ENCODE measurements around the gene STYXL1. TPM values are rescaled to one million over a fixed set of nuclear protein-coding genes. Genes with fewer than 3 reads are reported as not detected.

Gene STYXL1
- total RNA-seq, 1 experiment from 2014 or later, result 21.3 TPM

DNA sequence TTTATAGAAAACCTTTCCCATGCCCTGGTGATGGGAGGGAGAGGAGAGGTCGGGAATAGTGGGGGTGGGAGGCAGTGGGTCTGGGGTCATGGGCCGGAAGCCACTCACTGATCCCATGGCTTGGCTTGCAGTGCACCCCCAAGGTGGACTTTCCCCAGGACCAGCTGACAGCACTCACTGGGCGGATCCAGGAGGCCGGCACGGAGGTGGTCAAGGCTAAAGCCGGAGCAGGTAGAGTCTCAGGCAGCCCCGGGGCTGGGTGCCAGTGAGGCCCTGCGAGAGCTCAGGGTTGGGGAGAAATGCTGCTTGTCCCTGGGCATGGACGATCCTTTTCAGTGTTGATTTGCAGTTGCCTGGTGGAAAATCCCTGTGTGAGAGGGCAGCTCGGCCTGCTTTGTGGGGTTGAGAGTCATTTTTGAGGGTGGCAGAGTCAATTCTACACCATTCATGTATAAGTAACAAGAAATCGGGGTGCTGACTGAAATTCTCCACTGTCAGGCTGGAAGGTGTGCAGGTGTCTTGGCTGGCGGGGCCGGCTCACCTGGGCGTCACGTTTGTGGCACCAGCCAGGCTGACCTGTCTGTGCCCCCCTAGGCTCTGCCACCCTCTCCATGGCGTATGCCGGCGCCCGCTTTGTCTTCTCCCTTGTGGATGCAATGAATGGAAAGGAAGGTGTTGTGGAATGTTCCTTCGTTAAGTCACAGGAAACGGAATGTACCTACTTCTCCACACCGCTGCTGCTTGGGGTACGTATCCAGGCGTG is 16.6 kb upstream of the STYXL1 start:
- H3K27ac Mint-ChIP-seq, result no peak overlapping the region
- H3K4me1 Mint-ChIP-seq, result peaks cover 3% of the 10 kb centered on the region; the same call in 1 of the 2 replicates
- H3K27me3 Mint-ChIP-seq (ENCODE audit: low read depth), result no peaks in the 10 kb centered on the region
- ChIA-PET CTCF (interaction anchor here (1.1 kb wide), 1 partner anchor 250 kb away, joined by 3 read pairs; no protein-coding TSS in a partner anchor), POLR2A (no interaction called here)
- H3K4me3 Mint-ChIP-seq, result no peak overlapping the region
- DNase-seq (ENCODE audit: low spot score) (no peak), ATAC-seq (no peak)
- TF ChIP-seq, protein P1, sequence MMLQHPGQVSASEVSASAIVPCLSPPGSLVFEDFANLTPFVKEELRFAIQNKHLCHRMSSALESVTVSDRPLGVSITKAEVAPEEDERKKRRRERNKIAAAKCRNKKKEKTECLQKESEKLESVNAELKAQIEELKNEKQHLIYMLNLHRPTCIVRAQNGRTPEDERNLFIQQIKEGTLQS (CRISPR knock-in tag; conservative IDR thresholded peaks at IDR 0.05), result no peak
- TF ChIP-seq JUN (CRISPR knock-in tag; IDR thresholded peaks at IDR 0.05), result no peak
- TF ChIP-seq NFATC4 (CRISPR knock-in tag; IDR thresholded peaks at IDR 0.05), result no peak
- TF ChIP-seq, protein P2, sequence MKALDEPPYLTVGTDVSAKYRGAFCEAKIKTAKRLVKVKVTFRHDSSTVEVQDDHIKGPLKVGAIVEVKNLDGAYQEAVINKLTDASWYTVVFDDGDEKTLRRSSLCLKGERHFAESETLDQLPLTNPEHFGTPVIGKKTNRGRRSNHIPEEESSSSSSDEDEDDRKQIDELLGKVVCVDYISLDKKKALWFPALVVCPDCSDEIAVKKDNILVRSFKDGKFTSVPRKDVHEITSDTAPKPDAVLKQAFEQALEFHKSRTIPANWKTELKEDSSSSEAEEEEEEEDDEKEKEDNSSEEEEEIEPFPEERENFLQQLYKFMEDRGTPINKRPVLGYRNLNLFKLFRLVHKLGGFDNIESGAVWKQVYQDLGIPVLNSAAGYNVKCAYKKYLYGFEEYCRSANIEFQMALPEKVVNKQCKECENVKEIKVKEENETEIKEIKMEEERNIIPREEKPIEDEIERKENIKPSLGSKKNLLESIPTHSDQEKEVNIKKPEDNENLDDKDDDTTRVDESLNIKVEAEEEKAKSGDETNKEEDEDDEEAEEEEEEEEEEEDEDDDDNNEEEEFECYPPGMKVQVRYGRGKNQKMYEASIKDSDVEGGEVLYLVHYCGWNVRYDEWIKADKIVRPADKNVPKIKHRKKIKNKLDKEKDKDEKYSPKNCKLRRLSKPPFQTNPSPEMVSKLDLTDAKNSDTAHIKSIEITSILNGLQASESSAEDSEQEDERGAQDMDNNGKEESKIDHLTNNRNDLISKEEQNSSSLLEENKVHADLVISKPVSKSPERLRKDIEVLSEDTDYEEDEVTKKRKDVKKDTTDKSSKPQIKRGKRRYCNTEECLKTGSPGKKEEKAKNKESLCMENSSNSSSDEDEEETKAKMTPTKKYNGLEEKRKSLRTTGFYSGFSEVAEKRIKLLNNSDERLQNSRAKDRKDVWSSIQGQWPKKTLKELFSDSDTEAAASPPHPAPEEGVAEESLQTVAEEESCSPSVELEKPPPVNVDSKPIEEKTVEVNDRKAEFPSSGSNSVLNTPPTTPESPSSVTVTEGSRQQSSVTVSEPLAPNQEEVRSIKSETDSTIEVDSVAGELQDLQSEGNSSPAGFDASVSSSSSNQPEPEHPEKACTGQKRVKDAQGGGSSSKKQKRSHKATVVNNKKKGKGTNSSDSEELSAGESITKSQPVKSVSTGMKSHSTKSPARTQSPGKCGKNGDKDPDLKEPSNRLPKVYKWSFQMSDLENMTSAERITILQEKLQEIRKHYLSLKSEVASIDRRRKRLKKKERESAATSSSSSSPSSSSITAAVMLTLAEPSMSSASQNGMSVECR (CRISPR knock-in tag; IDR thresholded peaks at IDR 0.05; ENCODE audit: borderline replicate concordance), result no peak
- TF ChIP-seq, protein P3, sequence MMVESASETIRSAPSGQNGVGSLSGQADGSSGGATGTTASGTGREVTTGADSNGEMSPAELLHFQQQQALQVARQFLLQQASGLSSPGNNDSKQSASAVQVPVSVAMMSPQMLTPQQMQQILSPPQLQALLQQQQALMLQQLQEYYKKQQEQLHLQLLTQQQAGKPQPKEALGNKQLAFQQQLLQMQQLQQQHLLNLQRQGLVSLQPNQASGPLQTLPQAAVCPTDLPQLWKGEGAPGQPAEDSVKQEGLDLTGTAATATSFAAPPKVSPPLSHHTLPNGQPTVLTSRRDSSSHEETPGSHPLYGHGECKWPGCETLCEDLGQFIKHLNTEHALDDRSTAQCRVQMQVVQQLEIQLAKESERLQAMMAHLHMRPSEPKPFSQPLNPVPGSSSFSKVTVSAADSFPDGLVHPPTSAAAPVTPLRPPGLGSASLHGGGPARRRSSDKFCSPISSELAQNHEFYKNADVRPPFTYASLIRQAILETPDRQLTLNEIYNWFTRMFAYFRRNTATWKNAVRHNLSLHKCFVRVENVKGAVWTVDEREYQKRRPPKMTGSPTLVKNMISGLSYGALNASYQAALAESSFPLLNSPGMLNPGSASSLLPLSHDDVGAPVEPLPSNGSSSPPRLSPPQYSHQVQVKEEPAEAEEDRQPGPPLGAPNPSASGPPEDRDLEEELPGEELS (CRISPR knock-in tag; IDR thresholded peaks at IDR 0.05), result no peak
- no peak for TF ChIP-seq ELF4 (CRISPR knock-in tag; IDR thresholded peaks at IDR 0.05; ENCODE audit: low read depth)
- TF ChIP-seq SP1 (CRISPR knock-in tag; conservative IDR thresholded peaks at IDR 0.05), result no peak
- TF ChIP-seq, protein P4, sequence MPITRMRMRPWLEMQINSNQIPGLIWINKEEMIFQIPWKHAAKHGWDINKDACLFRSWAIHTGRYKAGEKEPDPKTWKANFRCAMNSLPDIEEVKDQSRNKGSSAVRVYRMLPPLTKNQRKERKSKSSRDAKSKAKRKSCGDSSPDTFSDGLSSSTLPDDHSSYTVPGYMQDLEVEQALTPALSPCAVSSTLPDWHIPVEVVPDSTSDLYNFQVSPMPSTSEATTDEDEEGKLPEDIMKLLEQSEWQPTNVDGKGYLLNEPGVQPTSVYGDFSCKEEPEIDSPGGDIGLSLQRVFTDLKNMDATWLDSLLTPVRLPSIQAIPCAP (CRISPR knock-in tag; IDR thresholded peaks at IDR 0.05), result no peak
- TF ChIP-seq FOXJ3 (CRISPR knock-in tag; IDR thresholded peaks at IDR 0.05; ENCODE audit: borderline replicate concordance), result no peak
- TF ChIP-seq PRRX2 (CRISPR knock-in tag; IDR thresholded peaks at IDR 0.05), result no peak
- TF ChIP-seq, protein P5, sequence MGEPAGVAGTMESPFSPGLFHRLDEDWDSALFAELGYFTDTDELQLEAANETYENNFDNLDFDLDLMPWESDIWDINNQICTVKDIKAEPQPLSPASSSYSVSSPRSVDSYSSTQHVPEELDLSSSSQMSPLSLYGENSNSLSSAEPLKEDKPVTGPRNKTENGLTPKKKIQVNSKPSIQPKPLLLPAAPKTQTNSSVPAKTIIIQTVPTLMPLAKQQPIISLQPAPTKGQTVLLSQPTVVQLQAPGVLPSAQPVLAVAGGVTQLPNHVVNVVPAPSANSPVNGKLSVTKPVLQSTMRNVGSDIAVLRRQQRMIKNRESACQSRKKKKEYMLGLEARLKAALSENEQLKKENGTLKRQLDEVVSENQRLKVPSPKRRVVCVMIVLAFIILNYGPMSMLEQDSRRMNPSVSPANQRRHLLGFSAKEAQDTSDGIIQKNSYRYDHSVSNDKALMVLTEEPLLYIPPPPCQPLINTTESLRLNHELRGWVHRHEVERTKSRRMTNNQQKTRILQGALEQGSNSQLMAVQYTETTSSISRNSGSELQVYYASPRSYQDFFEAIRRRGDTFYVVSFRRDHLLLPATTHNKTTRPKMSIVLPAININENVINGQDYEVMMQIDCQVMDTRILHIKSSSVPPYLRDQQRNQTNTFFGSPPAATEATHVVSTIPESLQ (CRISPR knock-in tag; IDR thresholded peaks at IDR 0.05), result no peak
- no peak for TF ChIP-seq SMAD4 (CRISPR knock-in tag; IDR thresholded peaks at IDR 0.05)
- TF ChIP-seq, protein P6, sequence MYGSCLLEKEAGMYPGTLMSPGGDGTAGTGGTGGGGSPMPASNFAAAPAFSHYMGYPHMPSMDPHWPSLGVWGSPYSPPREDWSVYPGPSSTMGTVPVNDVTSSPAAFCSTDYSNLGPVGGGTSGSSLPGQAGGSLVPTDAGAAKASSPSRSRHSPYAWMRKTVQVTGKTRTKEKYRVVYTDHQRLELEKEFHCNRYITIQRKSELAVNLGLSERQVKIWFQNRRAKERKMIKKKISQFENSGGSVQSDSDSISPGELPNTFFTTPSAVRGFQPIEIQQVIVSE (CRISPR knock-in tag; IDR thresholded peaks at IDR 0.05; ENCODE audit: borderline replicate concordance), result no peak
- TF ChIP-seq, protein P7, sequence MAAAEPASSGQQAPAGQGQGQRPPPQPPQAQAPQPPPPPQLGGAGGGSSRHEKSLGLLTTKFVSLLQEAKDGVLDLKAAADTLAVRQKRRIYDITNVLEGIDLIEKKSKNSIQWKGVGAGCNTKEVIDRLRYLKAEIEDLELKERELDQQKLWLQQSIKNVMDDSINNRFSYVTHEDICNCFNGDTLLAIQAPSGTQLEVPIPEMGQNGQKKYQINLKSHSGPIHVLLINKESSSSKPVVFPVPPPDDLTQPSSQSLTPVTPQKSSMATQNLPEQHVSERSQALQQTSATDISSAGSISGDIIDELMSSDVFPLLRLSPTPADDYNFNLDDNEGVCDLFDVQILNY (CRISPR knock-in tag; IDR thresholded peaks at IDR 0.05), result no peak
- TF ChIP-seq TP53 (CRISPR knock-in tag; IDR thresholded peaks at IDR 0.05), result no peak
- H3K9me3 Mint-ChIP-seq, result no peaks in the 10 kb centered on the region
- peaks cover 58% of the 10 kb centered on the region for H3K36me3 Mint-ChIP-seq

Measured in WTC11 (cell line).